ENCODE results near the gene TMEM270. TPM values are rescaled to one million over a fixed set of nuclear protein-coding genes. Genes with fewer than 3 reads are reported as not detected.
"Not testable (repeated sequence)": the region's sequence is repeated elsewhere in the genome, so short reads cannot be mapped to it uniquely, and the experiment has no call there.

The TMEM270 gene
- 0.10 TPM for polyA plus RNA-seq
- long read RNA-seq, donor 1: 0 reads
- long read RNA-seq, donor 2: 0 reads
- long read RNA-seq, donor 3: 0 reads
- long read RNA-seq, donor 4: 0 reads
- long read RNA-seq, donor 5: 0 reads
- long read RNA-seq, donor 6: 0 reads
- long read RNA-seq, donor 7: 0 reads
- long read RNA-seq, donor 8: 0 reads
- long read RNA-seq, donor 9: 0 reads
- long read RNA-seq, donor 10: 0 reads
- long read RNA-seq, donor 11: 0 reads

- Histone ChIP-seq H3K4me3 (ENCODE audit: low read length) (no peak within 1 kb of the TSS), H3K4me1 (ENCODE audit: control insufficient read depth, insufficient read depth, low read length) (peaks cover 5% of the 10 kb centered on the region), H3K36me3 (ENCODE audit: control insufficient read depth, insufficient read depth, low read length) (no peaks in the 10 kb centered on the region), H3K27ac (ENCODE audit: low read length) (no peak within 1 kb of the TSS), H3K9me3 (ENCODE audit: control insufficient read depth, low read depth, low read length) (peaks cover 9% of the 10 kb centered on the region), H3K27me3 (ENCODE audit: control insufficient read depth, insufficient read depth, low read length) (no peaks in the 10 kb centered on the region)
- no peak for DNase-seq
- WGBS (ENCODE audit: insufficient coverage, low lambda C conversion rate): 100% methylated on average over 1 of the region's 11 CpGs
These were observed at the start of gene TMEM270 for GRCh38 chr7:73860859-73861258. Gene TMEM270, plus strand, starts transcription at chr7:73861159. Its CDS starts 36 bp downstream, at chr7:73861195.

GRCh38 chr7:73811760-73812168 lies 49.2 kb upstream of the TMEM270 start:
- Histone ChIP-seq H3K27ac (ENCODE audit: low read length) (no peak overlapping the region), H3K36me3 (ENCODE audit: control insufficient read depth, insufficient read depth, low read length) (no peaks in the 10 kb centered on the region), H3K9me3 (ENCODE audit: control insufficient read depth, low read depth, low read length) (peaks cover 4% of the 10 kb centered on the region), H3K4me1 (ENCODE audit: control insufficient read depth, insufficient read depth, low read length) (peaks cover 7% of the 10 kb centered on the region), H3K4me3 (ENCODE audit: low read length) (no peak overlapping the region), H3K27me3 (ENCODE audit: control insufficient read depth, insufficient read depth, low read length) (no peaks in the 10 kb centered on the region)
- DNase-seq: peak in 1 of 2 donors; percentile 65
- 100% methylated on average over 1 of the region's 11 CpGs for WGBS (ENCODE audit: insufficient coverage, low lambda C conversion rate)

- Histone ChIP-seq H3K36me3 (ENCODE audit: control insufficient read depth, insufficient read depth, low read length) (no peaks in the 10 kb centered on the region), H3K27me3 (ENCODE audit: control insufficient read depth, insufficient read depth, low read length) (no peaks in the 10 kb centered on the region), H3K4me3 (ENCODE audit: low read length) (no peak overlapping the region), H3K9me3 (ENCODE audit: control insufficient read depth, low read depth, low read length) (peaks cover 4% of the 10 kb centered on the region), H3K27ac (ENCODE audit: low read length) (no peak overlapping the region), H3K4me1 (ENCODE audit: control insufficient read depth, insufficient read depth, low read length) (peaks cover 7% of the 10 kb centered on the region)
- DNase-seq: no peak
- WGBS (ENCODE audit: insufficient coverage, low lambda C conversion rate): no CpG with 5 or more reads among the region's 3 CpGs
These were observed 48.0 kb upstream of the TMEM270 start for GRCh38 chr7:73812996-73813395.

- no peaks in the 10 kb centered on the region for H3K27me3 ChIP-seq (ENCODE audit: control insufficient read depth, insufficient read depth, low read length)
- H3K27ac ChIP-seq (ENCODE audit: low read length): no peak overlapping the region
- no peaks in the 10 kb centered on the region for H3K4me1 ChIP-seq (ENCODE audit: control insufficient read depth, insufficient read depth, low read length)
- H3K4me3 ChIP-seq (ENCODE audit: low read length): no peak overlapping the region
- no peak for DNase-seq
- no CpG with 5 or more reads among the region's 8 CpGs for WGBS (ENCODE audit: insufficient coverage, low lambda C conversion rate)
- no peaks in the 10 kb centered on the region for H3K36me3 ChIP-seq (ENCODE audit: control insufficient read depth, insufficient read depth, low read length)
- H3K9me3 ChIP-seq (ENCODE audit: control insufficient read depth, low read depth, low read length): peaks cover 4% of the 10 kb centered on the region
These were observed 45.5 kb upstream of the TMEM270 start for GRCh38 chr7:73815436-73815835.

DNA sequence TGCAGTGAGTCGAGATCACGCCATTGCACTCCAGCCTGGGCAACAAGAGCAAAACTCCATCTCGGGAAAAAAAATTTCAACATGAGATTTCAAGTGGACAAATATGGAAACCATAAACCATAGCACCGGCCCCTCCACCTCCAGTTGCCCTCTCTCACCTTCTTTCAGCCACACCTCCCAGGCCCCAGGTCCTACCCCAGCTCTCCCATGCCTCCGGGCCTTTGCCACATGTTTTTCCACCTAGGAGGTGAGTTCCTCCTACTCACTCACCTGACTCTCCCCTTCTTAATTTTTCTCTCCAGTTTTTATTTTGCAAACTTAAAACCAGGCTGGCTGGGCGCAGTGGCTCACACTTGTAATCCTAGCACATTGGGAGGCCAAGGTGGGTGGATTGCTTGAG lies 43.8 kb upstream of the TMEM270 start:
- DNase-seq: no peak
- peaks cover 8% of the 10 kb centered on the region for H3K4me1 ChIP-seq (ENCODE audit: control insufficient read depth, insufficient read depth, low read length)

GRCh38 chr7:73820013-73820412 lies 40.9 kb upstream of the TMEM270 start:
- Histone ChIP-seq H3K4me1 (ENCODE audit: control insufficient read depth, insufficient read depth, low read length) (peaks cover 31% of the 10 kb centered on the region), H3K36me3 (ENCODE audit: control insufficient read depth, insufficient read depth, low read length) (no peaks in the 10 kb centered on the region), H3K27me3 (ENCODE audit: control insufficient read depth, insufficient read depth, low read length) (no peaks in the 10 kb centered on the region), H3K4me3 (ENCODE audit: low read length) (no peak overlapping the region), H3K9me3 (ENCODE audit: control insufficient read depth, low read depth, low read length) (no peaks in the 10 kb centered on the region), H3K27ac (ENCODE audit: low read length) (no peak overlapping the region)
- DNase-seq: no peak
- WGBS (ENCODE audit: insufficient coverage, low lambda C conversion rate): 100% methylated on average over 1 of the region's 7 CpGs

More for the DNA sequence above, 43.8 kb upstream of the TMEM270 start:
- no peak overlapping the region for H3K27ac ChIP-seq (ENCODE audit: low read length)
- 92% methylated on average over 5 of the region's 6 CpGs for WGBS (ENCODE audit: insufficient coverage, low lambda C conversion rate)
- no peak overlapping the region for H3K4me3 ChIP-seq (ENCODE audit: low read length)
- peaks cover 4% of the 10 kb centered on the region for H3K9me3 ChIP-seq (ENCODE audit: control insufficient read depth, low read depth, low read length)
- no peaks in the 10 kb centered on the region for H3K27me3 ChIP-seq (ENCODE audit: control insufficient read depth, insufficient read depth, low read length)
- H3K36me3 ChIP-seq (ENCODE audit: control insufficient read depth, insufficient read depth, low read length): no peaks in the 10 kb centered on the region

- H3K4me3 ChIP-seq (ENCODE audit: low read length); DNase-seq; H3K36me3 ChIP-seq (ENCODE audit: control insufficient read depth, insufficient read depth, low read length); H3K27me3 ChIP-seq (ENCODE audit: control insufficient read depth, insufficient read depth, low read length); H3K9me3 ChIP-seq (ENCODE audit: control insufficient read depth, low read depth, low read length): not testable (repeated sequence)
- Histone ChIP-seq H3K4me1 (ENCODE audit: control insufficient read depth, insufficient read depth, low read length) (peaks cover 42% of the 10 kb centered on the region), H3K27ac (ENCODE audit: low read length) (peak overlapping the region; percentile 99)
- WGBS (ENCODE audit: insufficient coverage, low lambda C conversion rate): no CpG with 5 or more reads among the region's 14 CpGs
These were observed 39.2 kb upstream of the TMEM270 start for GRCh38 chr7:73821597-73822285.

GRCh38 chr7:73822319-73823173 lies 38.4 kb upstream of the TMEM270 start:
- Histone ChIP-seq H3K27me3 (ENCODE audit: control insufficient read depth, insufficient read depth, low read length) (no peaks in the 10 kb centered on the region), H3K27ac (ENCODE audit: low read length) (peak overlapping the region; percentile 99), H3K9me3 (ENCODE audit: control insufficient read depth, low read depth, low read length) (no peaks in the 10 kb centered on the region), H3K4me3 (ENCODE audit: low read length) (peak overlapping the region; percentile 21), H3K4me1 (ENCODE audit: control insufficient read depth, insufficient read depth, low read length) (peaks cover 50% of the 10 kb centered on the region), H3K36me3 (ENCODE audit: control insufficient read depth, insufficient read depth, low read length) (no peaks in the 10 kb centered on the region)
- no CpG with 5 or more reads among the region's 15 CpGs for WGBS (ENCODE audit: insufficient coverage, low lambda C conversion rate)
- peak; percentile 94 to 98 for DNase-seq

DNA sequence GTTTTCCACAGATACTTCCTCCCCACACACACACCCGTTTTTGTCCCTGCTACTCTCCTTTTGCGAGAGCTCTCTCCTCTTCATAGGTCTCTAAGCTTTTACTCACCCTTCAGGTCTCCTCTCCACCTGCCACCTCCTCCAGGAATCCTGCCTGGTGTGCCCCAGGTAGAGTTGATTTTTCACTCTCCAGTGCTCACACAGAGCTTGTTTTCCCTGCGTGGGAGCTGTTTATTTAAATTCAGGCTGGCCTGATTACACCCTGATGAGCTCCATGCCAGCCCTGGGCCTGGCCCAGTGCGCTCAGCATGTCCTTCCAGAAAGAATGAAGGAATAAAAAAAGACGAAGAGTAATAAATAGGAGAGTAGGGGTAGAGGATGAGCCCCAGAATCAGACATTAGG lies 37.7 kb upstream of the TMEM270 start:
- no peaks in the 10 kb centered on the region for H3K27me3 ChIP-seq (ENCODE audit: control insufficient read depth, insufficient read depth, low read length)
- peak overlapping the region; percentile 99 for H3K27ac ChIP-seq (ENCODE audit: low read length)
- 57% methylated on average over 2 of the region's 5 CpGs for WGBS (ENCODE audit: insufficient coverage, low lambda C conversion rate)
- H3K4me3 ChIP-seq (ENCODE audit: low read length): peak overlapping the region; percentile 21
- no peaks in the 10 kb centered on the region for H3K9me3 ChIP-seq (ENCODE audit: control insufficient read depth, low read depth, low read length)
- no peak for DNase-seq
- peaks cover 53% of the 10 kb centered on the region for H3K4me1 ChIP-seq (ENCODE audit: control insufficient read depth, insufficient read depth, low read length)
- H3K36me3 ChIP-seq (ENCODE audit: control insufficient read depth, insufficient read depth, low read length): no peaks in the 10 kb centered on the region

DNA sequence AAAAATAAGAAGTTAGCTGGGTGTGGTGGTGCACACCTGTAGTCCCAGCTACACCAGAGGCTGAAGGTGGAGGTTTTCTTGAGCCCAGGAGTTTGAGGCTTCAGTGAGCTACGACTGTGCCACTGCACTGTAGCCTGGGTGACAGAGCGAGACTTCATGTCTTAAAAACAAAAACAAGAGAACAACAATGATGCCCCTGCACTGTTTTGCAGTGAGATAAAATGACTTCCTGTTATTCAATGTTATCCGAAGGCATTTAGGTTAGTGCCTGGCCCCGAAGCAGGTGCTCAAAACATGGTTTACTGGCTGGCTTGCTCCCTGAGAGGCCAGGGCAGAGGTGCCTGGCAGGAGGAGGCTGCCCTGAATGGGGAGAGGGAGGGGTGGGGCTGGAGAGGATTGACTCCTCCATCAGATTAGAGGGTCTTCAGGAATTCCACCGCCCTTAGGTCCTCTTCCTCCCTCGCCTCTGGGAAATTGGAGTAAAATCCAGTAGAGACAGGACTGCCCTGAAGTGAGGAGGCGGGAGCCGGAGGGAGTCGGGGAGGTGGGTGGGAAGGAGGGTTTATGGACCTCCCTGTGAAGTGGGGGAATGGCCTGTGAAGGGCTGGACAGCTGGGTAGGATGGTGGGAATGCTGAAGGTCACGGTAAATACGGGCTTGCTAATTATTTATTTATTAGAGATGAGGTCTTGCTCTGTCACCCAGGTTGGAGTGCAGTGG lies 36.9 kb upstream of the TMEM270 start:
- no peak for DNase-seq
- 100% methylated on average over 1 of the region's 11 CpGs for WGBS (ENCODE audit: insufficient coverage, low lambda C conversion rate)
- H3K27ac ChIP-seq (ENCODE audit: low read length): peak overlapping the region; percentile 99
- peaks cover 60% of the 10 kb centered on the region for H3K4me1 ChIP-seq (ENCODE audit: control insufficient read depth, insufficient read depth, low read length)
- no peak overlapping the region for H3K4me3 ChIP-seq (ENCODE audit: low read length)
- H3K36me3 ChIP-seq (ENCODE audit: control insufficient read depth, insufficient read depth, low read length): no peaks in the 10 kb centered on the region
- no peaks in the 10 kb centered on the region for H3K27me3 ChIP-seq (ENCODE audit: control insufficient read depth, insufficient read depth, low read length)
- H3K9me3 ChIP-seq (ENCODE audit: control insufficient read depth, low read depth, low read length): no peaks in the 10 kb centered on the region

Data from large intestine (tissue), 12 donors.